Coronary artery (tissue), 2 donors: ENCODE measurements around the gene LPAR2.
"Not testable (repeated sequence)": the region's sequence is repeated elsewhere in the genome, so short reads cannot be mapped to it uniquely, and the experiment has no call there.

Experiments used
- DNase-seq: peaks from one replicate; pipeline ENCODE4 v3.0.0-alpha.2; 2017; ENCODE audit warnings: low spot score
- H3K27ac ChIP-seq, 2 donors: fragments of 200-600 bp; sonication (generic); one replicate each; pipeline ENCODE4 v1.5.1; 2016 to 2019
- H3K4me3 ChIP-seq: fragments of 200-600 bp; sonication (generic); 2 replicates; pipeline ENCODE4 v1.5.1; 2016; ENCODE audit warnings: mild to moderate bottlenecking, moderate library complexity
- TF ChIP-seq, protein P1 (sequence below): fragments of 200-600 bp; sonication (generic); IDR thresholded peaks from one replicate; pipeline ENCODE4 v1.5.1; 2019; ENCODE audit warnings: antibody characterized with exemption

Gene LPAR2

DNA sequence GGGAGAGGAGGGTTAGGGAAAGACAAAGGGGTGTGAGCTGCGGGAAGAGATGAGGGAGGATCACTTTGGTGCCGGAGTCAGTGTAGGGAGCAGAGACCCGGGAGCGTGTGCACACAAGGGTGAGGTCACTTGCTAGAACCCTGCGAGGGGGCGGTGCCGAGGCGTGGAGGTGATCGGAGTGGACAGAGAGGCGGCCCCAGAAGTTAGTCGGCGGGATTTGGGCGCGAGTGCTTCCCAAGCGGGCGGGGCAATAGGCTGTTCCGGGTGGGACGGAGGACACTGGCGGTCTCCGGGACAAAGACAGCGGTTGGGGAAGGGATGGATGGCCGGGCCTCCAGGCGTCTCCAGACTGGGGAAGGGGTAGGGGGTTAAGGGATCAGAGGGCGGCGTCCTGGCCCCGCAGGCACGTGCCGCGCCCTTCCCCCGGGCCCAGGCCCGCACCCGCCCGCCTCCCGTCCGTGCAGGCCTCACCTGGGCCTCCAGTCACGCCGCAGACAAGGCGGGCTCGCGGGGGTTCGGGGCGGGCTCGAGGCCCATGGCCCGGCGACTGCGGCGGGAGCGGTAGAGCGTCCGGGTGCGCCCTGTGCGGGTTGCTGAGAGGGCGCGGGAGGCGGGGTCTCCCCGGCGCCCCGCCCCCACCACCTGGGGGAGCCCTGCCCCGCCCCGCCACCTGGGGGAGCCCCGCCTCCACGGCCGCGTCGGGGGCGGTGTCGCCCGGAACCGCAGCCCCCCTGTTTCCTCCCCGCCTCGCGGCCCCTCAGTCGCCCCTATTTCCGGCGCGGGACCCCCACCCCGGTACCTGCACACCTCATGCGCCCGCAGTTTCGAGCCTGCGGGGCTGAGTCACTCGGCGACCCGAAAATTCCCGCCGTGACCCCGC lies at the start of gene LPAR2:
LPAR2 (minus strand) TSS at position 600 of the 880 bp plus-strand sequence. CDS start 945 bp downstream, outside the sequence.
- no peak for DNase-seq
- H3K27ac ChIP-seq = no peak within 1 kb of the TSS
- peak within 1 kb of the TSS; percentile 71 for H3K4me3 ChIP-seq
- TF ChIP-seq, protein P1, sequence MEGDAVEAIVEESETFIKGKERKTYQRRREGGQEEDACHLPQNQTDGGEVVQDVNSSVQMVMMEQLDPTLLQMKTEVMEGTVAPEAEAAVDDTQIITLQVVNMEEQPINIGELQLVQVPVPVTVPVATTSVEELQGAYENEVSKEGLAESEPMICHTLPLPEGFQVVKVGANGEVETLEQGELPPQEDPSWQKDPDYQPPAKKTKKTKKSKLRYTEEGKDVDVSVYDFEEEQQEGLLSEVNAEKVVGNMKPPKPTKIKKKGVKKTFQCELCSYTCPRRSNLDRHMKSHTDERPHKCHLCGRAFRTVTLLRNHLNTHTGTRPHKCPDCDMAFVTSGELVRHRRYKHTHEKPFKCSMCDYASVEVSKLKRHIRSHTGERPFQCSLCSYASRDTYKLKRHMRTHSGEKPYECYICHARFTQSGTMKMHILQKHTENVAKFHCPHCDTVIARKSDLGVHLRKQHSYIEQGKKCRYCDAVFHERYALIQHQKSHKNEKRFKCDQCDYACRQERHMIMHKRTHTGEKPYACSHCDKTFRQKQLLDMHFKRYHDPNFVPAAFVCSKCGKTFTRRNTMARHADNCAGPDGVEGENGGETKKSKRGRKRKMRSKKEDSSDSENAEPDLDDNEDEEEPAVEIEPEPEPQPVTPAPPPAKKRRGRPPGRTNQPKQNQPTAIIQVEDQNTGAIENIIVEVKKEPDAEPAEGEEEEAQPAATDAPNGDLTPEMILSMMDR = no peak

DNA sequence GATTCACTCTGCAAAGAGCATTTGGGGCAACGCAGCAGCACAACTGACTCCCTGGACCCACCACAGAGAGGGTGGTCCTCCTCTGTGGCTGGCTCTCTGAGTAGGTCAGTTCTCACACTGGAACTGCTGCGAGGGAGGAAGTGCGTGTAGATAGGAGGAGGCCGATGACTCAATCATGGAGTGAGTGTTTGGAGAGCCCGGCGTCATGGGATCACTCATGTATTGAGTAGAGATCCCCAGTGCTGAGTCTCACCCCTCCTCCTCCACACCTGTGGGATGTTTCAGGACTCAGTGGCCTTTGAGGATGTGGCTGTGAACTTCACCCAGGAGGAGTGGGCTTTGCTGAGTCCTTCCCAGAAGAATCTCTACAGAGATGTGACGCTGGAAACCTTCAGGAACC lies 49.6 kb upstream of the LPAR2 start:
- TF ChIP-seq, protein P1 = no peak
- no peak for DNase-seq
- no peak overlapping the region for H3K27ac ChIP-seq
- H3K4me3 ChIP-seq = no peak overlapping the region

DNA sequence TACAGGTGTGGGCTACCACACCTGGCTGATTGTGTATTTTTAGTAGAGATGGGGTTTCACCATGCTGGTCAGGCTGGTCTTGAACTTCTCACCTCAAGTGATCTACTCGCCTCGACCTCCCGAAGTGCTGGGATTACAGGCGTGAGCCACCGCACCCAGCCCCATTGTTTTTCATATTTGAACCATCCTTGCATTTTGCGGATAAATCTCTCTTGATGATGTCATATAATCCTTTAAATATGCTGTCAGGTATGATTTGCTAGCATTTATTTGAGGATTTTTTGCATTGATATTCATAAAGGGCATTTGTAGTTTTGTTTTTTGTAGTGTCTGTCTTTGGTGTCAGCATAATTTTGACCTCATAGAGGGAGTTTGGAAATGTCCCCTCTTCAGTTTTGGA lies 46.3 kb upstream of the LPAR2 start:
- DNase-seq = no peak
- no peak overlapping the region for H3K27ac ChIP-seq
- TF ChIP-seq, protein P1 = no peak
- H3K4me3 ChIP-seq = no peak overlapping the region

DNA sequence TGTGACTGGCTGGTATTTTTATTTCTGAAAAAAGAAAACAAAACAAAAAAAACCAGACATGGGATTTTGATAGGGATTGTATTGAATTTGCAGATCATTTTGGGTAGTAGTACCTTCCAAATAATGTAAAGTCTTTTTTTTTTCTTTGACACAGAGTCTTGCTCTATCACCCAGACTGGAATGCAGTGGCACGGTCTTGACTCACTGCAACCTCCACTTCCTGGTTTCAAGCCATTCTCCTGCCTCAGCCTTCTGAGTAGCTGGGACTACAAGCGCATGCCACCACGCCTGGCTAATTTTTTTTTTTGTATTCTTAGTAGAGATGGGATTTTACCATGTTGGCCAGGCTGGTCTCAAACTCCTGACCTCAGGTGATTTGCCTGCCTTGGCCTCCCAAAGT lies 44.8 kb upstream of the LPAR2 start:
- TF ChIP-seq, protein P1 = no peak
- H3K4me3 ChIP-seq = no peak overlapping the region
- no peak overlapping the region for H3K27ac ChIP-seq
- no peak for DNase-seq

DNA sequence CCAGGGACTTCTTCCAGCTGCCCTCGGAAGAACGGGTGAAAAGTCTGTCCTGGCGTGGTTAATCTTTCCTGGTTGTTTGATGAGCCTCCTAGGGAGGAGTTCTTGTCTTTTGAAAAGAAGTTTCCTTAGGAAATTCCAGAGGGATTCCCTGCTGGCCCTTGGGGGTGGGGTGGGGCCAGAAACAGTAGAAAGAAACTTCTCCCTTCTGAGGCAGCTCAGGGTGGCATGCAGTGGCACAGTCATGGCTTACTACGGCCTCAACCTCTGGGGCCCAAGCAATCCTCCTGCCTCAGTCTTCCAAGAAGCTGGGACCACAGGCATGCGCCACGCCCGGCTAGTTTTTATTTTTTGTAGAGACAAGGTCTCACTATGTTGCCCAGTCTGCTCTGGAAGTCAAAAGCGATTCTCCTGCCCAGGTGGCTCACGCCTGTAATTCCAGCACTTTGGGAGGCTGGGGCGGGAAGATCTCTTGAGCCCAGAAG lies 42.1 kb upstream of the LPAR2 start:
- no peak for DNase-seq
- TF ChIP-seq, protein P1 = no peak
- Histone ChIP-seq H3K4me3 (peak overlapping the region; percentile 89), H3K27ac (no peak overlapping the region)

DNA sequence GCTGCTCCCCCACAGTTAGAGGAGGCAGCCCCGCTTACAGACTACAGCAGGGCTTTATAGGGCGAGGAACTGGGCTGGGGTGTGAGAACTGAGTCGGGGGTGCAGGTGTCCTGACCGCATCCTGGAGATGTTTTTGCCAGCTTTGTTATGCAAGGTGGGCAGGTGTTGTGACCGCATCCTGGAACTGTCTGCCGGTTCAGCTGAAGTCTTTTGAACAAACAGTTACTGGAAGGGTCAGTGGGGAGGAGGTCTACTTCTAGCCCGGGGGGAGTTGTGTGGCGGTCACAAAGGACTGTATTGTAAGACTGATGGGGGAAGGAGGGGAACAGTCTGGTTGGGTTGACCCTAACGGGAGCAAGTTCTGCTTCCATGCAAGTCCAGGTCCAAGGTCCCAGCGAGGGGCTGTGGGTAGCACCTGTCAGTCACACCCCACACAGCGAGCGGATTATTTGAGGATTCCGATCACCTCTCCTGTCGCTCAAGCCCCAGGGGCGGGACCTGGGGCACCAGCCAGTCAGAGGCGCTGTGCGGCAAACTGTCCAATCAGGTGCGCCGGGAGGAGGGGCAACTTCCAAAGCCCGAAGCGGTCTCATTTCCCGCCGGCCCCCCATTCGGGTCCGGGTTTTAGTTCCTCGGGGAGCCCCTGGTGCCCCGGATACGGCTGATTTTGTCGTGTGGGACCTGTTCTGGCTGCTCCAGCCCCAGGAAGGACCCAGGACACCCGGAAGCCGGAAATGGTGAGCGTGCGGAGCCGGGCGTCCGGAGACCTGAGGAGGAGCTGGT lies 40.4 kb upstream of the LPAR2 start, which contains the start of gene ZNF101:
ZNF101 (plus strand) TSS at position 610 of the 783 bp plus-strand sequence; CDS start at position 735, 125 bp downstream.
- DNase-seq = peak; percentile 96
- TF ChIP-seq, protein P1 = no peak
- H3K4me3 ChIP-seq = peak within 1 kb of the TSS; percentile 89
- peak within 1 kb of the TSS; percentile 65 to 85 for H3K27ac ChIP-seq

DNA sequence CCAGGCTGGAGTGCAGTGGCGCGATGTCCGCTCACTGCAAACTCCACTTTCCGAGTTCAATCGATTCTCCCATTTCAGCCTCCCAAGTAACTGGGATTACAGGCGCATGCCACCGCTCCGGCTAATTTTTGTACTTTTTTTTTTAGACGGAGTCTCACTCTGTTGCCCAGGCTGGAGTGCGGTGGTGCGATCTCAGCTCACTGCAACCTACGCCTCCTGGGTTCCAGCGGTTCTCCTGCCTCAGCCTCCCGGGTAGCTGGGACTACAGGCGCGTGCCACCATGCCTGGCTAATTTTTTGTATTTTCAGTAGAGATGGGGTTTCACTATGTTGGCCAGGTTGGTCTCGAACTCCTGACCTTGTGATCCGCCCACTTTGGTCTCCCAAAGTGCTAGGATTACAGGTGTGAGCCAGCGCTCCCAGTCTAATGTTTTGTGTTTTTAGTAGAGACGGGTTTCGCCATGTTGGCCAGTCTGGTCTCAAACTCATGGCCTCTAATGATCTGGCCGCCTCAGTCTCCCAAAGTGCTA lies 37.5 kb upstream of the LPAR2 start:
- not testable (repeated sequence) for DNase-seq, H3K27ac ChIP-seq, H3K4me3 ChIP-seq
